VCaP (cell line): ENCODE data around the gene KIF1A.
"Not testable (repeated sequence)": the region's sequence is repeated elsewhere in the genome, so short reads cannot be mapped to it uniquely, and the experiment has no call there.

Experiments used
- H3K27ac ChIP-seq: fragments of 450-650 bp; 2 replicates; pipeline ENCODE4 v1.5.1; 2017
- TF ChIP-seq, protein P1 (sequence below): fragments of 450-650 bp; conservative IDR thresholded peaks from 2 replicates; pipeline ENCODE4 v1.5.1; 2017; ENCODE audit warnings: mild to moderate bottlenecking, moderate library complexity

KIF1A gene

DNA sequence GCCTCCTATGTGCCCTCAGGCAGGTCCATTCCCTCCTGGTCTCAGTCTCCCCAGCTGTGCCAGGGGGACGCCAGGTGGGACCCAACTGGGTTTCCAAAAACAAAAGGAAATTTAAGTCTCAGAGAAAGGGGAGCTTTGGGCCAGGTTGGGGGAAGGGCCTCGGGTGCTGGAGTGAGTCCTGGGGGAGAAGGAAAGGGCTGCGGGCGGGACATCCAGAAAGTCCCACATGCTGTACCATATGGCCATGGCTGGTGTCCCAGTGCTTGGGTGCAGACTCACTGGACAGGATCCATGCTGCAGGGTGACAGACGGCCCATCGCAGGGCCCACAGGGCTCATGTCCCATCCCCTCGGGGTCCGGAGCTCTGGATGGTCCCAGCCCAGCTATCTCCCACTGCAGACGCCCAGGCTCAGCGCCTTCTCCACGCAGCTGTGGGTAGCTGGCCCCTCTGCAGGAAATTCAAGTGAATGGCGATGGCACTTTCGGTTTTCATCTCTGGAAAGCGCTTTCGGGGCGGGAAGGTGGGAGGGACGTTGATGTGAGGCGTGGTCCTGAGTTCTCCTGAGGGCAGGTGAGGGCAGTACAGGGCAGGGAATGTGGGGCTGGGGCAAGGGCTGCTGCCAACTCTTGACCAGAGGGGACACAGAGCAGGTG, 129.5 kb downstream of the KIF1A start:
- H3K27ac ChIP-seq, result not testable (repeated sequence)

DNA sequence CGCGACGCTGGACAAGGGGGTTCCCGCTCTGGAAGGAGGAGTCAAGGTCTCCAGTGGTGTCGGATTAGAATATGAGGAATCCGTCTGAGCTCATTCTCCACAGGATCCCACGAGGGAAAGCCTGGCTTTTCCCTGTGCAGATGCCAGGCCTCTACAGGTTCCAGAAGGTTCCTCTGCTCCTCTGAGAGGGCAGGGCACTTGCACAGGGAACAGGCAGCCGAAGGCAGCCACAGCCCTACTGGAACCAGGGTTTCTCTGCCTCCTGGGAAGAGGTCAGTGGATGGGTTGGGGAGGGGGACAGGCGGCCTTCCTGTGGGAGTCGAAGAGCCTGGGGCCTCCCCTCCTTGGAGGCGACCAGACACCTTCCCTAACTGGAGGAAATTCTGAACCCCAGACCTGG, 130.0 kb downstream of the KIF1A start:
- TF ChIP-seq, protein P1, sequence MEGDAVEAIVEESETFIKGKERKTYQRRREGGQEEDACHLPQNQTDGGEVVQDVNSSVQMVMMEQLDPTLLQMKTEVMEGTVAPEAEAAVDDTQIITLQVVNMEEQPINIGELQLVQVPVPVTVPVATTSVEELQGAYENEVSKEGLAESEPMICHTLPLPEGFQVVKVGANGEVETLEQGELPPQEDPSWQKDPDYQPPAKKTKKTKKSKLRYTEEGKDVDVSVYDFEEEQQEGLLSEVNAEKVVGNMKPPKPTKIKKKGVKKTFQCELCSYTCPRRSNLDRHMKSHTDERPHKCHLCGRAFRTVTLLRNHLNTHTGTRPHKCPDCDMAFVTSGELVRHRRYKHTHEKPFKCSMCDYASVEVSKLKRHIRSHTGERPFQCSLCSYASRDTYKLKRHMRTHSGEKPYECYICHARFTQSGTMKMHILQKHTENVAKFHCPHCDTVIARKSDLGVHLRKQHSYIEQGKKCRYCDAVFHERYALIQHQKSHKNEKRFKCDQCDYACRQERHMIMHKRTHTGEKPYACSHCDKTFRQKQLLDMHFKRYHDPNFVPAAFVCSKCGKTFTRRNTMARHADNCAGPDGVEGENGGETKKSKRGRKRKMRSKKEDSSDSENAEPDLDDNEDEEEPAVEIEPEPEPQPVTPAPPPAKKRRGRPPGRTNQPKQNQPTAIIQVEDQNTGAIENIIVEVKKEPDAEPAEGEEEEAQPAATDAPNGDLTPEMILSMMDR, result no peak
- H3K27ac ChIP-seq, result no peak overlapping the region

DNA sequence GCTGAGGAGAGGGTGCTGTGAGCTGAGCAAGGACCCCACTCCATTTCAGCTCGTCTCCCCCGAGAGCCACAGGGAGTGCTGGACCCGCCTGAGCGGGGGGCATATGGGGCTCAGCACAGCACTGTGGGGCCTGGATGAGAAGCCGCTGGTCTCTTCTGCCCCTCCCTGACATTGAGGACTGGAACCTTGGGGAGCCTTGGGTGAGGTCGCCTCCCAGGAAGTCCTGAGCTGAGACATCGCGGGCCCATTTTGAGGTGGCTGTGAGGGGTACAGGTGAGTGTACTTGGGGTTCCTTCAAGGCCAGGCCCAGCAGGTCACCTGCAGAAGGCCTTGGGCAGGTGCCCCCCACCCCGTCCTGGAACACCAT, 131.5 kb downstream of the KIF1A start:
- peak overlapping the region; percentile 94; the same call in 1 of the 2 replicates for H3K27ac ChIP-seq
- TF ChIP-seq, protein P1, result no peak

DNA sequence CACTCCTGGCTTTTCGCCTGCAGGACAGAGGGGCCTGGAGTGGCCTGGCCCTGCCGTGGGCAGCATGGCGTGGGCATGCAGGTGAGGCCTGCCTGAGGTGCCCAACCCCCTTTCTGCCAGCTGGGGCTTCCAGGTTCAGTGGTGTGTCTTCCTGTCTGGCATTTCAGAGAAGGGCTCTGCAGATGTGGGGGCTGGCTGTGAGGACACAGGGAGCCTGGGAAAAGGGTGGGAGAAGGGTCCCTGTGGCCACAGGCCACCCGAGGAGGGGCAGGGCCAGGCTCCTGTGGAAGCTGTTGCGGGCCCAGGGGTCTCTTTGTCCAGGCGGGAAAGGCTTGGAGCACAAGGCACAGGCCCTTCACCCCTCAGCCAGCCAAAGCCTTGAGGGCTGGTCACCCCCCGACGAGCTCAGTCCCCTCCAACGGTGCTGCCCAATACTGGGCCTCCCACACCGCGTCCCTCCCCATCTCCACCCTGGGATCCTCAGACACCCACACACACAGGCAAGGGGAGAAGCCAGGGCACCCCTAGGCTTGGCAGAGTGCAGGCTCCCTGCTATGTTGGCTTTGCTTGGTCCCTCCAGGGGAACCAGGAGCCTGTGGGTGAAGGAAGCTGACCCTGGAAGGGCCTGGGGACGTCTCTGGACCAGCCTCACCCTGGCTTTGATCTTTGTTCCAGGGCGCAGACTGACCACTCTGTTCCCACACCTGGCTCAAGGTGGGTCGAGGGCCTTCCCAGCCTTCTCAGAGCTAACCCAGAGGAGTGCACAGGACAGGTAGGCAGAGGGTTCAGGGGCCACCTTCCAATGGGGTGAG, 132.1 kb downstream of the KIF1A start:
- H3K27ac ChIP-seq, result peak overlapping the region; percentile 94; the same call in 1 of the 2 replicates
- TF ChIP-seq, protein P1, result no peak

DNA sequence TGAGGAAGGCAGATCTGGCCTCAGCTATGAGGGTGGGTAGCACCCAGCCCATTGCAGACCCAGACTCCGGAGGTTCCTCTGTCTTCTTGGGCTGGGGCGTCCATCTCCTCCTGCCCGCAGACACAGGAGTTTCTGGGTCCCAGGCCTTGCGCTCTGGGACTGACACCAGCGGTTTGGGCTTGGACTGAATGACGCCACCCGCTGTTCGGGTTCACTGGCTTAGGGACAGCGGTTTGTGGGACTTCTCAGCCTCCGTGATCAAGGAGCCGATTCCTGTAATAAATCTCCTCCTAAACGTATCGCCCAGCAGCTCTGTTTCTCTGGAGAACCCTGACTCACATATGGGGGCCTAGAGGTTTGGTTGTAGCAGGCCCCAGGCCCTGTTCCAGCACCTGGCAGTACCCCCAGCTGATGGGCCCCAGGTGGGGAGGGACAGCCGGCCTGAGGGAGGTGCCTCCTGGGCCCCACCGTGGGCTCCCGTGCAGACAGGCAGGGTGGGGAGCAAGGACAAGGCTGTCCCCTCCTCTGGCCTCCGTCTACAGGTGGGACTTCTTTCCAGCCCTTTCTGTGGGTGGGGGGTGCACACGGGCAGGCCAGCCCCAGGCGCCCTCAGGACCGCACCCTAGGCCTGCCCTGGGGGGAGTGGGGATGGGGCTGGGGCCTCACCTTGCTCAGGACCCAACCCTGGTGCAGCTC, 132.8 kb downstream of the KIF1A start:
- TF ChIP-seq, protein P1, result no peak
- H3K27ac ChIP-seq, result peak overlapping the region; percentile 94

DNA sequence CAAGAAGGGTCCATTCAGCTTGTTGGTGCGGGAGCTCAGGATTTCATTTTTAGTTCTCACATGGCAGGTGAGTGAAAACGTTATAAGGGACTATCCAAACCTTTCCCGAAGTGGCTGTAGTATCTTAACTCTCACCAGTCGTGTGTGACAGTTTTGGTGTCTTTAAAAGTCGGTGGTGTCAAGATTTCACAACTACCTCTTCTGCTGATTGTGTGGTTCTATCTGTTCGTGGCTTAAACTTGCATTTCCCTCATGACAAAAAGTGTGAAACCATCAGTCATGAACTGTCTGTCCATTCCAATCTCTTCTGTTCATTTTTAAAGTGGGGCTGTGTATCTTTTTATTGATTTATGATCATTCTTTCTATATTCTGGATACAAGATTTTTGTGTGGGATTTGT, 133.6 kb downstream of the KIF1A start:
- TF ChIP-seq, protein P1, result no peak
- peak overlapping the region; percentile 94 for H3K27ac ChIP-seq

DNA sequence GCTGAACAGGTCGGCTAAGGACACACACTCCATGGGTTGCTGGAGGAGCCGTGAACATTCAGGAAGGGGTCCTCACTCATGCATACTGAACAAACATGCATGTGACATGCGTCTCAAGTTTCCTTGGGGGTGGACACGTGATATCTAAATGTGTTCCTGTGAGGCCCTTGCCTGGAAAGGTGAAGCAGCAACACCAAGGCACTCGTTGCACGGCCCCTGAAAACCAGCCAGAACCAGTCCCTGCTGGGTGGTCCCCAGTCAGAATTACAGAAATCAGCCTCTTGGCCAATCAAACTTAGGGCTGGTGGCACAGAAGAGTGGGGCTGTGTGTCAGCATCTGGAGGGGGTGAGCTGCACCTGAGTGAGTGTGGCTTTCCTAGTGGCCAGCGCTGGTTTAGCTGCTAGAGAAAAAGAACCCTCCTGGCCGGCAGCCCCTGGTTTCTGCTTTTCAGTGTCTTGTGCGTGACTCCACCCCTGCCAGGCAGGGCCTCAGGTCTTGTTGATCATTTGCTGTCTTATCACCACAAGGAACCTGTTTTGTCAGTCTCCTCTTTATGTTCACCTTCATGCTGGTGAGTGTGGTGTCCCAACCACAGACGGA, 134.1 kb downstream of the KIF1A start:
- TF ChIP-seq, protein P1, result peak; percentile 47; the same call in 1 of the 2 replicates
- peak overlapping the region; percentile 94 for H3K27ac ChIP-seq

DNA sequence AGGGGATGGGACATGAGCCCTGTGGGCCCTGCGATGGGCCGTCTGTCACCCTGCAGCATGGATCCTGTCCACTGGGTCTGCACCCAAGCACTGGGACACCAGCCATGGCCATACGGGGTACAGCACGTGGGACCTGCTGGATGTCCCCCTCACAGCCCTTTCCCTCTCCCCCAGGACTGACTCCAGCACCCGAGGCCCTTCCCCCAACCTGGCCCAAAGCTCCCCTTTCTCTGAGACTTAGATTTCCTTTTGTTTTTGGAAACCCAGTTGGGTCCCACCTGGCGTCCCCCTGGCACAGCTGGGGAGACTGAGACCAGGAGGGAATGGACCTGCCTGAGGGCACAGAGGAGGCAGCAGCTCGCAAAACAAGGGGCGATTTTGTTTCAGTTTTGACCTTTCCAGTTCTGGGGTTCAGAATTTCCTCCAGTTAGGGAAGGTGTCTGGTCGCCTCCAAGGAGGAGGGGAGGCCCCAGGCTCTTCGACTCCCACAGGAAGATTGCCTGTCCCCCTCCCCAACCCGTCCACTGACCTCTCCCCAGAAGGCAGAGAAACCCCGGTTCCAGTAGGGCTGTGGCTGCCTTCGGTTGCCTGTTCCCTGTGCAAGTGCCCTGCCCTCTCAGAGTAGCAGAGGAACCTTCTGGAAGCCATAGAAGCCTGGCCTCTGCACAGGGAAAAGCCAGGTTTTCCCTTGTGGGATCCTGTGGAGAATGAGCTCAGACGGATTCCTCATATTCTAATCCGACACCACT, 135.9 kb downstream of the KIF1A start:
- peak overlapping the region; percentile 28; the same call in 1 of the 2 replicates for H3K27ac ChIP-seq

DNA sequence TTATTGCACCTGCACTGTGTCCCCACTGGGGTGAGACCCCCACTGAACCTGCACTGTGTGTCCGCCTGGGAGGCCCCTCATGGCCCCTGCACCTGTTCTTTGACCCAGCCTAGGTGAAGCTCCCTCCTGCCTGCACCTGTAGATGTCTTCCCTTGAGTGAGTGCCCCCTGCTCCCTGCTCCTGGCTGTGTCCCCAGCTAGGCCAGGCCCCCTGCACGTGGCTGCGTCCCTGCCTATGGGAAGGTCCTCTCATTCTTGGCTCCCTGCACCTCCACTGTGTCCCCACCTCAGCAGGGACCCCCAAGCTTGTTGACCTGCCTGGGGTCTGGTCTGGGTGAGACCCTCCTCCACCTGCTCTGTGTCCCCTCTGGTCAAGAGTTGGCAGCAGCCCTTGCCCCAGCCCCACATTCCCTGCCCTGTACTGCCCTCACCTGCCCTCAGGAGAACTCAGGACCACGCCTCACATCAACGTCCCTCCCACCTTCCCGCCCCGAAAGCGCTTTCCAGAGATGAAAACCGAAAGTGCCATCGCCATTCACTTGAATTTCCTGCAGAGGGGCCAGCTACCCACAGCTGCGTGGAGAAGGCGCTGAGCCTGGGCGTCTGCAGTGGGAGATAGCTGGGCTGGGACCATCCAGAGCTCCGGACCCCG, 136.6 kb downstream of the KIF1A start:
- H3K27ac ChIP-seq, result not testable (repeated sequence)

DNA sequence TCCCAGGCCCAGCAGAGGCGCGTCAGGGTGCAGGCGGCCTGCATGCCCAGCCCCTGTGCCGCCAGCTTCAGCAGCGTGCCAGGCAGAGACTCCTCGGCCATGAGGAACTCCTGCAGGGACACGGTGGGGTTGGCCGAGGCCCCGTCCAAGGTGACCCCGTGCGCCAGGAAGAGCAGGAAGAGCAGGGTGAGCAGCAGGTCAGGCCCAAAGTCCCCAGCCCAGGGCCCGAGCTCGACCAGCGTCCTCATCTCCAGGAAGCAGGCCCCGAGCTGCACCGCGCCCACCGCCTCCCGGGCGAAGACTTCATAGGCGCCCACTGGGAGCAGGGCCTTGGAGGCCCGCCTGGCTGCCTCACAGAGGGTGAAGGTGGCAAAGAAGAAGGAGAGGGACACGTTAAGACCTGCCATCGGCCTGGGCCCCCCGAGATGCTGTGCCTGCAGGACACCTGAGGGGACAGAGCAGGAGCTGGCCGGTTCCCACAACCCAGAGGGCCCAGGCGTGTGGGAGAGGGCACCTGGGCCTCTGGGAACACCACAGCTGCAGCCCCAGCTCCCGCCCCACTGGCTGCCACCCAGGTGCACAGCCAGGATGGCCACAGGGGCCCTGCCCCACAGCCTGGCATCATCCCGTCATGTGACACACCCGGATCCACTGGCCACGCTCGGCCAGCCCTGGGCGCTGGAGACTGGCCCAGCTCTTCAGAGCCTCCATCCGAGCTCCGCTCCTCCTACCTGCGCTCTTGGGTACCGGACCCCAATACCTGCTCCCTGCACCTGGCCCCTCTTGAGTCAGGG, 137.4 kb downstream of the KIF1A start, which contains the start of gene AQP12B:
AQP12B (minus strand) TSS at position 455 of the 794 bp plus-strand sequence; CDS start at position 407, 48 bp downstream.
- H3K27ac ChIP-seq, result not testable (repeated sequence)
